Thyroid gland (tissue), 4 donors: ENCODE data around the gene EXT2. TPM values are rescaled to one million over a fixed set of nuclear protein-coding genes. Genes with fewer than 3 reads are reported as not detected.

Experiments
- DNase-seq, 2 donors: peaks; one replicate each; pipeline ENCODE4 v3.0.0-alpha.2; 2019
- H3K27ac ChIP-seq, 3 donors: fragments of 200-600 bp; sonication (generic); 1 replicate in 2 of 3; 2 replicates in 1 of 3; pipeline ENCODE4 v1.5.1; 2016 to 2019; ENCODE audit warnings: mild to moderate bottlenecking in 1 of 3, moderate library complexity in 1 of 3
- H3K27me3 ChIP-seq: fragments of 200-600 bp; sonication (generic); one replicate; pipeline ENCODE4 v1.5.1; 2019
- H3K36me3 ChIP-seq, 2 donors: fragments of 200-600 bp; sonication (generic); one replicate each; pipeline ENCODE4 v1.5.1; 2016 to 2019
- H3K4me1 ChIP-seq, 2 donors: fragments of 200-600 bp; sonication (generic); one replicate each; pipeline ENCODE4 v1.5.1; 2017 to 2019
- H3K4me3 ChIP-seq, 3 donors: fragments of 200-600 bp; sonication (generic); replicated peaks in 1 of 3; 1 replicate in 2 of 3; 2 replicates in 1 of 3; pipeline ENCODE4 v1.5.1; 2016; ENCODE audit warnings: mild to moderate bottlenecking in 1 of 3
- H3K9me3 ChIP-seq: fragments of 200-600 bp; sonication (generic); one replicate; pipeline ENCODE4 v1.5.1; 2017
- POLR2A ChIP-seq, 2 donors: fragments of 450-650 bp; IDR thresholded peaks; one replicate each; pipeline ENCODE4 v1.6.1; 2017; ENCODE audit warnings: antibody characterized with exemption in 2 of 2, mild to moderate bottlenecking in 2 of 2, moderate library complexity in 1 of 2
- WGBS, 2 donors: methylation state at CpG; one replicate each; pipeline ENCODE4 v1.1.5; 2017; 5-methylcytosine and 5-hydroxymethylcytosine counted together
- intact Hi-C: fragments of 100-400 bp; cut with DNase I; formaldehyde crosslinking; loops from one replicate; pipeline ENCODE4 v1.15.1; 2023
- total RNA-seq, 4 donors: library from RNA; depleted of rRNA; stranded (reverse); fragments of >200 nt; gene quantifications; one replicate each; pipeline ENCODE4 v1.2.3, GENCODE V29; 2016
- TF ChIP-seq, protein P1 (sequence below), 6 experiments: fragments of 200-600 bp in 3 of 6; fragments of 450-650 bp in 3 of 6; sonication (generic) in 3 of 6; IDR thresholded peaks; one replicate each; pipeline ENCODE4 v1.5.1; 2016 to 2019; ENCODE audit warnings: antibody characterized with exemption in 6 of 6, mild to moderate bottlenecking in 2 of 6, inconsistent platforms in 1 of 6, moderate library complexity in 1 of 6

EXT2 gene
- total RNA-seq, 4 donors from 2014 or later, result 53.2 to 95.8 (median 66.3) TPM

DNA sequence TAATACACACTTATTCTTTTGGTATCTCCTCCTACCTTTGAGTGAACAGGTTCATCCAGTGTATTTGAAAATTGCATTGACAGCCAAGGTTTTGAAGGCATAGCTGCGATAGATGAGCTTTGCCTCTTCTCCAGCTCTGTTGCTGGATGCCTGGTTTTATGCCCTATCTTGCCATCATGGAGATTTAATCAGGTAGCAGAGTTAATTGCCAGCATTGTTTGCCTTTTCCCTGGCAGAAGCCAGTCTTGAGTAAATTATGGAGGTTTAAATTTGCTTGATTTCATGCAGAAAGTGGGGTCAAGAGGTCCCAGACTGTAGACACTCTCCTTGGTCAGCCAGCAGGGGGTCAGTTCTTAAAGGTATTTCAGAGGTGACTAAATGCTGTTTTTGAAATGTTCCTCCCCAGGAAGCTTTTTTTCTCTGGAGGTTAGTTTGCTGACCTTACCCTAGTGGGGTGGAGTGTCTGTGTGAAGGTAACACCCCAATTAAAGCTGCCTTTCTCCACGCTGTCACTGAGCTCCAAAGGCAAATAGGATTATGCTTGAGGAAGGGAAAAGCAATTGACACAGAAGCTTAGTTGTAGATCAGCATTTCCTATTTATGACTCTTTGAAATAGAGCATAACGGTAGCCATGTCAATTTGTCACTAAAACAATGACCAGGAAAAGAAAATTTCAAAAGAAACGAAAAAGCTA, 96.0 kb downstream of the EXT2 start:
- Histone ChIP-seq H3K9me3 (no peaks in the 10 kb centered on the region), H3K36me3 (no peaks in the 10 kb centered on the region), H3K27me3 (no peaks in the 10 kb centered on the region), H3K4me3 (no peak overlapping the region), H3K4me1 (no peaks in the 10 kb centered on the region), H3K27ac (no peak overlapping the region)
- no peak for DNase-seq
- WGBS, 2 donors, result 92 to 96% methylated on average over 4 of the region's 4 CpGs
- TF ChIP-seq POLR2A (IDR thresholded peaks at IDR 0.05), result no peak
- TF ChIP-seq, protein P1, sequence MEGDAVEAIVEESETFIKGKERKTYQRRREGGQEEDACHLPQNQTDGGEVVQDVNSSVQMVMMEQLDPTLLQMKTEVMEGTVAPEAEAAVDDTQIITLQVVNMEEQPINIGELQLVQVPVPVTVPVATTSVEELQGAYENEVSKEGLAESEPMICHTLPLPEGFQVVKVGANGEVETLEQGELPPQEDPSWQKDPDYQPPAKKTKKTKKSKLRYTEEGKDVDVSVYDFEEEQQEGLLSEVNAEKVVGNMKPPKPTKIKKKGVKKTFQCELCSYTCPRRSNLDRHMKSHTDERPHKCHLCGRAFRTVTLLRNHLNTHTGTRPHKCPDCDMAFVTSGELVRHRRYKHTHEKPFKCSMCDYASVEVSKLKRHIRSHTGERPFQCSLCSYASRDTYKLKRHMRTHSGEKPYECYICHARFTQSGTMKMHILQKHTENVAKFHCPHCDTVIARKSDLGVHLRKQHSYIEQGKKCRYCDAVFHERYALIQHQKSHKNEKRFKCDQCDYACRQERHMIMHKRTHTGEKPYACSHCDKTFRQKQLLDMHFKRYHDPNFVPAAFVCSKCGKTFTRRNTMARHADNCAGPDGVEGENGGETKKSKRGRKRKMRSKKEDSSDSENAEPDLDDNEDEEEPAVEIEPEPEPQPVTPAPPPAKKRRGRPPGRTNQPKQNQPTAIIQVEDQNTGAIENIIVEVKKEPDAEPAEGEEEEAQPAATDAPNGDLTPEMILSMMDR (IDR thresholded peaks at IDR 0.05), result no peak
- intact Hi-C loops, result no loop called here

DNA sequence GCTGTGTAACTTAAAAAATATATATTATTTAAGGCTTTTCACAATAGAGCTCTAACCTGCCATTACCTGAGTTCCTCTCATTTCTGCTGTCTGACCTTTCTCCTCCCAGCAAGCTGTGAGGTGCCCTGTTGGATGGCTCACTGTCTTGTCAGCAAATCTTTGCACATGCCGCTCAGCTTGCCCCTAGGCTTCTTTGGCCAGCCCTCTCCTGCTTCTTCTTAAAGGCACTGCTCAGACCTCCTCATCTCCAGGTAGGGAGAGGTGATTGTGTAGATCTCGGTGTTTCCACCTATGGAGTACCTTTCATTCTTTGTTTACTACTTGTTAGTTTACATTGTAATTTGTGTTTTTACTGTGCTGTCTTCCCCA, 96.5 kb downstream of the EXT2 start:
- H3K36me3 ChIP-seq, result no peaks in the 10 kb centered on the region
- DNase-seq, result no peak
- no peaks in the 10 kb centered on the region for H3K4me1 ChIP-seq
- no peak for TF ChIP-seq POLR2A (IDR thresholded peaks at IDR 0.05)
- TF ChIP-seq, protein P1 (IDR thresholded peaks at IDR 0.05), result no peak
- WGBS, 2 donors, result 99% methylated on average over 2 of the region's 2 CpGs
- H3K4me3 ChIP-seq, result no peak overlapping the region
- H3K27me3 ChIP-seq, result no peaks in the 10 kb centered on the region
- no peak overlapping the region for H3K27ac ChIP-seq
- no peaks in the 10 kb centered on the region for H3K9me3 ChIP-seq
- intact Hi-C loops, result no loop called here

DNA sequence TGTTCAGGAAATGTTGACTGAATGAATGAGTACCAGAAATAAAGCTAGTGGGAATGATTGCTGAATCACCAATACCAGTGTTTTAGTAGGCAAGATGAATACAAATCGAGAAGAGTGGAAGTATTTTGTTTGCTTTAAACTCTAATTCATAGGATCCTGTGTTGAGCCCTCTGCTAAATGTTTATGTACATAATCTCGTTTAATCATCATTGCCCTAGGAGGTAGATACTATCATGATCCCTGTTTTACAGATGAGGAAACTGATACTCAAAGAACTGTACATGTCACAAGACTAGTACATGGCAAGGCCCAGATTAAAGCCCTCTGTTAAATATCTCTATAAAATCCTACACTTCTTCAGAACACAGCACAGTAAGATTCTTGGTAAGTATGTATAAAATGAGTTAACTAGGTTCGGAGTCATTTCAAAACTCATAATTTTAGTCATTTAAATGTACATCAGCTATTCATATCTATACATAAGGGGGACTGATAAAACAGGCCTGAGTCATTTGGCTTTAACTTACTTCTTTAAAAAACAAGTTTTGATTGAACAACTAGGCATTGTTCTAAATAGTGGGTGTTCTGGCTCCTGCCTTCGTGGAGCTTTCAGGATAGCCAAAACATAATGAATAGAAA, 97.1 kb downstream of the EXT2 start:
- TF ChIP-seq, protein P1 (IDR thresholded peaks at IDR 0.05), result no peak
- no peak for TF ChIP-seq POLR2A (IDR thresholded peaks at IDR 0.05)
- 82 to 88% methylated on average over 4 of the region's 4 CpGs for WGBS, 2 donors
- intact Hi-C loops, result no loop called here

DNA sequence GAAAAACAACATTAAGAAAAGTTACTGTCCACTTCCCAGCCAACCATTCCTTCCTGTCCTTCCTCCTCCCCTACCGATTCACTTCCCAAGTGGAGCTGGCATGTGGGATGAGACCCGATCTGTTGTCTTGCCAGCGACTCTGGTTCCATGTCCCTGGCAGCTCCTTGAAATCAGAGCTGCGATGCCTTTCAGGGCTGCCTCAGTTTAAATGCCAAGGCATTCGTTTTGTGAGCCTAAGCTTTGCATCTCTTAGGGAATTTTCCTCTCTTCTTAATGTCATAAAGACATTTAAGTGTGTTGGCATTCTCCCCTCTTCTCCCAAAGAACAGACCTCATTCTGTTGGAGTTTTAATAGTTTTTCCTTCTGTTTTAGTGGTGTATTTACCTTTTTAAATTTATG, 98.4 kb downstream of the EXT2 start:
- no peaks in the 10 kb centered on the region for H3K27me3 ChIP-seq
- H3K4me3 ChIP-seq, result no peak overlapping the region
- H3K4me1 ChIP-seq, result no peaks in the 10 kb centered on the region
- H3K36me3 ChIP-seq, result no peaks in the 10 kb centered on the region
- no peaks in the 10 kb centered on the region for H3K9me3 ChIP-seq
- no peak for TF ChIP-seq POLR2A (IDR thresholded peaks at IDR 0.05)
- TF ChIP-seq, protein P1 (IDR thresholded peaks at IDR 0.05), result no peak
- no peak for DNase-seq
- 94 to 95% methylated on average over 5 of the region's 5 CpGs for WGBS, 2 donors
- intact Hi-C loops, result no loop called here
- H3K27ac ChIP-seq, result no peak overlapping the region

More for the DNA sequence above, 97.1 kb downstream of the EXT2 start:
- no peak overlapping the region for H3K4me3 ChIP-seq
- H3K4me1 ChIP-seq, result no peaks in the 10 kb centered on the region
- DNase-seq, result no peak
- H3K27ac ChIP-seq, result no peak overlapping the region
- no peaks in the 10 kb centered on the region for H3K9me3 ChIP-seq
- no peaks in the 10 kb centered on the region for H3K36me3 ChIP-seq
- no peaks in the 10 kb centered on the region for H3K27me3 ChIP-seq

DNA sequence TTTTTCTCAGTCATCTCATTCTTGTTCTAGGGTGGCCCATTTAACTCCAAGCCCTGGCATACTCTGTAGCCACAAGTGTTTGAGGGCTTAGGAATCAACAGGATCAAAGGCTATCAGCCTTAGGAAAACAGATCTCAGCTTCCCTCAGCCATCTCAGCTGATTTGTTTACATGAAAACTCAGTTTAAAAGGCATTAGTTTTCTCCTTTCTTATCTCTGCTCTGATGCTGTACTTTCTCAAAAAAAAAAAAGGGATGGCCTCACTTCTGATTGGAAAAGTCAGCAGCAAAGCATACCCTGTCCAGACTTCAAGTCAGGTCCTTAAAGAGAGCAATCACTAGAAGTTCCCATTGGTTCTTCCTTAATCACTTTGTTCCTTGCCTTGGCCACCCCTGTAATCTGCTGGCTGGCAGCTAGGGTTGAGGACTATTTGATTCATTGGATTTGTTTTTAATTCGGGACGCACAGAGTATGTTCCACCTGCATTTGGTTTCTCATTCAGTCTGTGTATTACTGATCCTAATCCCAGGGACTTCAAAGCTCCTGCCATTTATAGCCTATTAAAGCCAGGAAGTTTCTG, 102.8 kb downstream of the EXT2 start:
- H3K4me3 ChIP-seq, result no peak overlapping the region
- intact Hi-C loops, result no loop called here
- no peak for DNase-seq
- no peaks in the 10 kb centered on the region for H3K36me3 ChIP-seq
- WGBS, 2 donors, result 82 to 96% methylated on average over 2 of the region's 2 CpGs
- no peaks in the 10 kb centered on the region for H3K4me1 ChIP-seq
- no peak for TF ChIP-seq POLR2A (IDR thresholded peaks at IDR 0.05)
- TF ChIP-seq, protein P1 (IDR thresholded peaks at IDR 0.05), result no peak
- H3K27ac ChIP-seq, result no peak overlapping the region
- H3K27me3 ChIP-seq, result no peaks in the 10 kb centered on the region
- H3K9me3 ChIP-seq, result no peaks in the 10 kb centered on the region
